HL-60 (cell line): ENCODE results near the gene CLIC4.

ENCODE experiments used
- GABPA ChIP-seq: IDR thresholded peaks from 2 replicates; pipeline ENCODE4 v1.6.1; 2012; ENCODE audit warnings: low read depth
- POLR2AphosphoS5 ChIP-seq: IDR thresholded peaks from 2 replicates; pipeline ENCODE4 v1.6.1; 2012; ENCODE audit warnings: low read depth
- SPI1 ChIP-seq: IDR thresholded peaks from 2 replicates; pipeline ENCODE4 v1.6.1; 2012; ENCODE audit warnings: low read depth, mild to moderate bottlenecking, borderline replicate concordance
- TF ChIP-seq, protein P1 (sequence below): IDR thresholded peaks from one replicate; pipeline ENCODE4 v1.5.1; 2011; ENCODE audit warnings: low read length, control low read depth, inconsistent platforms; ENCODE audit not compliant: insufficient read depth
- TF ChIP-seq, protein P2 (sequence below): IDR thresholded peaks from 2 replicates; pipeline ENCODE4 v1.6.1; 2012; ENCODE audit warnings: low read depth; ENCODE audit not compliant: insufficient replicate concordance

DNA sequence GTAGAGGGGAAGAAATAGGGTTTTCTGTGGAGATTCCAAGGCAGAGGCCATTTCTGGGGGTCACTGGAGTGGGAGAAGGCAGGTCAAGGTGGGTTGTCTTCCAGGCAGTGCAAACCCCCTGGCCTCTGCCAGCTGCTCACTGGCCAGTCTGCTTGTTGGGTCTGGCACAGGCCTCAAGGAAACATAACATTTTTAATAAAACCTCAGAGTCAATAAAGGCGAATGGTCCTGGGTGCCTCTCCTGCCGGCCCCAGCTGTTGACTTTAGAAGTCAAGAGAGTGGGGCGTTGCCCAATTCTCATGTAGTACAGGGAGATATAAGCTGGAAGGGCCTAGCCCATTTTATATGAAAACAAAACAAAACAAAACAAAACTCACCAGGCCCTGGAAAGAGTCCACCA is 148.2 kb downstream of the CLIC4 start:
- TF ChIP-seq, protein P1, sequence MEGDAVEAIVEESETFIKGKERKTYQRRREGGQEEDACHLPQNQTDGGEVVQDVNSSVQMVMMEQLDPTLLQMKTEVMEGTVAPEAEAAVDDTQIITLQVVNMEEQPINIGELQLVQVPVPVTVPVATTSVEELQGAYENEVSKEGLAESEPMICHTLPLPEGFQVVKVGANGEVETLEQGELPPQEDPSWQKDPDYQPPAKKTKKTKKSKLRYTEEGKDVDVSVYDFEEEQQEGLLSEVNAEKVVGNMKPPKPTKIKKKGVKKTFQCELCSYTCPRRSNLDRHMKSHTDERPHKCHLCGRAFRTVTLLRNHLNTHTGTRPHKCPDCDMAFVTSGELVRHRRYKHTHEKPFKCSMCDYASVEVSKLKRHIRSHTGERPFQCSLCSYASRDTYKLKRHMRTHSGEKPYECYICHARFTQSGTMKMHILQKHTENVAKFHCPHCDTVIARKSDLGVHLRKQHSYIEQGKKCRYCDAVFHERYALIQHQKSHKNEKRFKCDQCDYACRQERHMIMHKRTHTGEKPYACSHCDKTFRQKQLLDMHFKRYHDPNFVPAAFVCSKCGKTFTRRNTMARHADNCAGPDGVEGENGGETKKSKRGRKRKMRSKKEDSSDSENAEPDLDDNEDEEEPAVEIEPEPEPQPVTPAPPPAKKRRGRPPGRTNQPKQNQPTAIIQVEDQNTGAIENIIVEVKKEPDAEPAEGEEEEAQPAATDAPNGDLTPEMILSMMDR, result no peak
- TF ChIP-seq POLR2AphosphoS5 (no peak), GABPA (no peak), SPI1 (no peak)
- TF ChIP-seq, protein P2, sequence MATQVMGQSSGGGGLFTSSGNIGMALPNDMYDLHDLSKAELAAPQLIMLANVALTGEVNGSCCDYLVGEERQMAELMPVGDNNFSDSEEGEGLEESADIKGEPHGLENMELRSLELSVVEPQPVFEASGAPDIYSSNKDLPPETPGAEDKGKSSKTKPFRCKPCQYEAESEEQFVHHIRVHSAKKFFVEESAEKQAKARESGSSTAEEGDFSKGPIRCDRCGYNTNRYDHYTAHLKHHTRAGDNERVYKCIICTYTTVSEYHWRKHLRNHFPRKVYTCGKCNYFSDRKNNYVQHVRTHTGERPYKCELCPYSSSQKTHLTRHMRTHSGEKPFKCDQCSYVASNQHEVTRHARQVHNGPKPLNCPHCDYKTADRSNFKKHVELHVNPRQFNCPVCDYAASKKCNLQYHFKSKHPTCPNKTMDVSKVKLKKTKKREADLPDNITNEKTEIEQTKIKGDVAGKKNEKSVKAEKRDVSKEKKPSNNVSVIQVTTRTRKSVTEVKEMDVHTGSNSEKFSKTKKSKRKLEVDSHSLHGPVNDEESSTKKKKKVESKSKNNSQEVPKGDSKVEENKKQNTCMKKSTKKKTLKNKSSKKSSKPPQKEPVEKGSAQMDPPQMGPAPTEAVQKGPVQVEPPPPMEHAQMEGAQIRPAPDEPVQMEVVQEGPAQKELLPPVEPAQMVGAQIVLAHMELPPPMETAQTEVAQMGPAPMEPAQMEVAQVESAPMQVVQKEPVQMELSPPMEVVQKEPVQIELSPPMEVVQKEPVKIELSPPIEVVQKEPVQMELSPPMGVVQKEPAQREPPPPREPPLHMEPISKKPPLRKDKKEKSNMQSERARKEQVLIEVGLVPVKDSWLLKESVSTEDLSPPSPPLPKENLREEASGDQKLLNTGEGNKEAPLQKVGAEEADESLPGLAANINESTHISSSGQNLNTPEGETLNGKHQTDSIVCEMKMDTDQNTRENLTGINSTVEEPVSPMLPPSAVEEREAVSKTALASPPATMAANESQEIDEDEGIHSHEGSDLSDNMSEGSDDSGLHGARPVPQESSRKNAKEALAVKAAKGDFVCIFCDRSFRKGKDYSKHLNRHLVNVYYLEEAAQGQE, result no peak
